Karpas-422 (cell line): Measurements from ENCODE around the gene SLK. TPM values are rescaled to one million over a fixed set of nuclear protein-coding genes. Genes with fewer than 3 reads are reported as not detected.

Experiments
- DNase-seq: peaks from one replicate; pipeline ENCODE4 v3.0.0-alpha.2; 2015
- H2AFZ ChIP-seq: fragments of 200-600 bp; sonication (generic); 2 replicates; pipeline ENCODE4 v1.6.1; 2014; ENCODE audit warnings: antibody characterized with exemption, low read length, mixed read lengths
- H3K27ac ChIP-seq: fragments of 200-600 bp; sonication (generic); 2 replicates; pipeline ENCODE4 v1.5.1; 2014; ENCODE audit warnings: mild to moderate bottlenecking, low read length, moderate library complexity
- H3K27me3 ChIP-seq: fragments of 200-600 bp; sonication (generic); 2 replicates; pipeline ENCODE4 v1.6.1; 2014; ENCODE audit warnings: low read length, mixed read lengths
- H3K36me3 ChIP-seq: fragments of 200-600 bp; sonication (generic); 2 replicates; pipeline ENCODE4 v1.6.1; 2014; ENCODE audit warnings: low read length, mixed read lengths; ENCODE audit not compliant: insufficient read depth
- H3K4me1 ChIP-seq: fragments of 200-600 bp; sonication (generic); 2 replicates; pipeline ENCODE4 v1.6.1; 2014; ENCODE audit warnings: mild to moderate bottlenecking, low read length, mixed read lengths
- H3K4me2 ChIP-seq: fragments of 200-600 bp; sonication (generic); 2 replicates; pipeline ENCODE4 v1.6.1; 2014; ENCODE audit warnings: low read length, low read depth, mild to moderate bottlenecking; ENCODE audit not compliant: poor library complexity, severe bottlenecking
- H3K4me3 ChIP-seq: fragments of 200-600 bp; sonication (generic); 2 replicates; pipeline ENCODE4 v1.5.1; 2014; ENCODE audit warnings: mild to moderate bottlenecking, antibody characterized with exemption, low read length, mixed read lengths
- H3K79me2 ChIP-seq: fragments of 200-600 bp; sonication (generic); 2 replicates; pipeline ENCODE4 v1.6.1; 2014; ENCODE audit warnings: mild to moderate bottlenecking, low read length, mixed read lengths
- H3K9ac ChIP-seq: fragments of 200-600 bp; sonication (generic); 2 replicates; pipeline ENCODE4 v1.6.0; 2014; ENCODE audit warnings: low read length
- H3K9me2 ChIP-seq: fragments of 200-600 bp; sonication (generic), shearing (Covaris generic); replicated peaks from 2 replicates; pipeline ENCODE4 v1.6.0; 2014; ENCODE audit warnings: mild to moderate bottlenecking, low read length, moderate library complexity; ENCODE audit not compliant: insufficient read depth
- H3K9me3 ChIP-seq: fragments of 300-700, 200-600 bp; sonication (generic); 2 replicates; pipeline ENCODE4 v1.6.1; 2014; ENCODE audit warnings: low read length, mixed read lengths
- H4K20me1 ChIP-seq: fragments of 200-600 bp; sonication (generic); 2 replicates; pipeline ENCODE4 v1.6.1; 2014; ENCODE audit warnings: mild to moderate bottlenecking, antibody characterized with exemption, low read length, low read depth; ENCODE audit not compliant: insufficient read depth
- total RNA-seq: library from RNA; depleted of rRNA; stranded (reverse); fragments of >200 nt; shearing (Covaris generic); gene quantifications from 2 replicates; pipeline ENCODE4 v1.2.3, GENCODE V29; 2014; ENCODE audit warnings: low replicate concordance

Gene SLK
- total RNA-seq, 1 experiment from 2014 or later = 28.1 TPM

DNA sequence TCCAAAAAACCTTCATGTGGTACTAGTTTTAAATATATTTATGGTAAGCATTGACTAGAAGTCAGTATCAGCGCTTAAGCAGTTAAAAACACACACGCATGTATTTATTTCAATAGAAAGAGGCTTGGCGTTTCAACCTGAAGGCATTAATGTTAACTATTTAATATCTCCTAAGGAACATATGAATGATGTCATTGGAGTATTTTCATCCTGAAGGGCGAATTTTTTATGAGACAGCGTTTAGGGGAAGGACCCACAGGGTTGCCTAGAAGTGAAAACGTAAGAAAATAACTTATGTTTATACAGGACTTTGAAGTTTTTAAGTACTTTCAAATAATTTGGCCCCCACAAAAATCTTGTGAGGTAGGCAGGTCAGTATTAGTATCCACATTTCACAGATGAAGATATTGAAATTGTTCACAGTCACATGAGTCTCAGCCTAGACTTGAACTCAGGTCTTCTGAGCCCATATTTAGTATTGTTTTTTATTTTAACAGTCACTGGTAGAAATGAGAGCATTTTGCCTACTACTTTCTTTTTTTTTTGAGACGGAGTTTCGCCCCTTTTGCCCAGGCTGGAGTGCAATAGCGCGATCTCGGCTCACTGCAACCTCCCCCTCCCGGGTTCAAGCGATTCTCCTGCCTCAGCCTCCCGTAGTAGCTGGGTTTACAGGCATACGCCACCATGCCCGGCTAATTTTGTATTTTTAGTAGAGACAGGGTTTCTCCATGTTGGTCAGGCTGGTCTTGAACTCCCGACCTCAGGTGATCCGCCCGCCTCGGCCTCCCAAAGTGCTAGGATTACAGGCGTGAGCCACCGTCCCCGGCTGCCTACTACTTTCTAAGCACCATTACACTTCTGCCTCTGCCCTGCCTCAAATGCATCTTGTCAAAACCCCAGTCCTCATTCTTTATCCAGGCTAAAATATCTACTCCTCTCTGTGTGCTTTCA is 1.8 kb downstream of the SLK start:
- Histone ChIP-seq H3K4me1 (peaks cover 32% of the 10 kb centered on the region), H3K4me2 (peak overlapping the region; percentile 92), H3K79me2 (peaks cover 63% of the 10 kb centered on the region), H2AFZ (no peak overlapping the region), H3K27me3 (no peaks in the 10 kb centered on the region), H3K9me3 (no peaks in the 10 kb centered on the region), H4K20me1 (no peaks in the 10 kb centered on the region), H3K4me3 (peak overlapping the region; percentile 92), H3K9me2 (no peaks in the 10 kb centered on the region), H3K9ac (peak overlapping the region; percentile 77), H3K36me3 (peaks cover 3% of the 10 kb centered on the region; the same call in 1 of the 2 replicates), H3K27ac (no peak overlapping the region)
- DNase-seq = no peak

GRCh38 chr10:103969436-103969835 is 2.5 kb downstream of the SLK start:
- no peak overlapping the region for H2AFZ ChIP-seq
- no peak overlapping the region for H3K27ac ChIP-seq
- no peaks in the 10 kb centered on the region for H3K9me3 ChIP-seq
- H3K4me3 ChIP-seq = peak overlapping the region; percentile 92
- no peaks in the 10 kb centered on the region for H3K9me2 ChIP-seq
- peaks cover 32% of the 10 kb centered on the region for H3K4me1 ChIP-seq
- no peak for DNase-seq
- H3K27me3 ChIP-seq = no peaks in the 10 kb centered on the region
- no peaks in the 10 kb centered on the region for H4K20me1 ChIP-seq
- H3K36me3 ChIP-seq = peaks cover 3% of the 10 kb centered on the region; the same call in 1 of the 2 replicates
- peaks cover 69% of the 10 kb centered on the region for H3K79me2 ChIP-seq
- H3K9ac ChIP-seq = peak overlapping the region; percentile 77
- peak overlapping the region; percentile 92 for H3K4me2 ChIP-seq

GRCh38 chr10:103969857-103970627 is 3.1 kb downstream of the SLK start:
- Histone ChIP-seq H3K79me2 (peaks cover 72% of the 10 kb centered on the region), H4K20me1 (no peaks in the 10 kb centered on the region), H3K4me2 (peak overlapping the region; percentile 92), H3K36me3 (peaks cover 3% of the 10 kb centered on the region; the same call in 1 of the 2 replicates), H3K9me3 (no peaks in the 10 kb centered on the region), H2AFZ (no peak overlapping the region), H3K4me1 (peaks cover 32% of the 10 kb centered on the region), H3K27ac (no peak overlapping the region), H3K4me3 (peak overlapping the region; percentile 92), H3K27me3 (no peaks in the 10 kb centered on the region), H3K9ac (peak overlapping the region; percentile 77), H3K9me2 (no peaks in the 10 kb centered on the region)
- no peak for DNase-seq

DNA sequence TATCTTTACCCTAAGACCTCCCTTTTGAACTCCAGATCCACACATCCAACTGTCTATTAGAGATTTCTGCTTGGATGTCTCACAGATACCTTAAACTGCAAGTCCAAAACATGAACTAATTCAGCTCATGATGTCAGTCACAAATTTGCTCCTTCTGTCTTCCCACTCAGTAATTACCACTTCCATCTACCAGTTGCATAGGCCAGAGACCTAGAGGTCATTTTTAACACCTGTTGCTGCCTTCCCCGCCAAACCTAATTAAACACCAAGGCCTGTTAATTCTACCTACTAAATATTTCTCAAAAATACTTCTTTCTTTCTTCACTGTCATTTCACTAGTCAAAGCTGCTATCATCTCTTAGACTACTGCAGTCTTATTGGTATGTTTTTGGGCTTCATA is 8.2 kb downstream of the SLK start:
- no peaks in the 10 kb centered on the region for H3K9me3 ChIP-seq
- H3K36me3 ChIP-seq = peaks cover 3% of the 10 kb centered on the region; the same call in 1 of the 2 replicates
- H2AFZ ChIP-seq = no peak overlapping the region
- H3K4me1 ChIP-seq = peaks cover 26% of the 10 kb centered on the region
- H4K20me1 ChIP-seq = no peaks in the 10 kb centered on the region
- no peak overlapping the region for H3K4me3 ChIP-seq
- peaks cover 94% of the 10 kb centered on the region for H3K79me2 ChIP-seq
- no peak overlapping the region for H3K9ac ChIP-seq
- H3K9me2 ChIP-seq = no peaks in the 10 kb centered on the region
- DNase-seq = no peak
- H3K27me3 ChIP-seq = no peaks in the 10 kb centered on the region
- no peak overlapping the region for H3K27ac ChIP-seq
- no peak overlapping the region for H3K4me2 ChIP-seq

DNA sequence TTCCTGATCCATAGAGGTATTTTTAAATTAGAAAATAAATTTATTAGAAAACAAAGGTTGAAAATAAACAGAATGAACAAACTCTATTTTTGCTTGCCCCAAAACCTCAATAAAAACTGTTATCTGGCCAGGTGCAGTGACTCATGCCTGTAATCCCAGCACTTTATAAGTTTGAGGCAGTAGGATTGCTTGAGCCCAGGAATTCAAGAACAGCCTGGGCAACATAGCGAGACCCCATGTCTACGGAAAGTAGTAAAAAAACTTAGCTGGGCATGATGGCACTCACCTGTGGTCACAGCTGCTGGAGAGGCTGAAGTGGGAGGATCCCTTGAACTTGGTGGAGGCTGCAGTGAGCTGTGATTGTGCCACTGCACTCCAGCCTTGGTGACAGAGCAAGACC is 10.3 kb downstream of the SLK start:
- H2AFZ ChIP-seq = no peak overlapping the region
- no peaks in the 10 kb centered on the region for H3K9me3 ChIP-seq
- no peak overlapping the region for H3K9ac ChIP-seq
- H3K36me3 ChIP-seq = no peaks in the 10 kb centered on the region
- H3K79me2 ChIP-seq = peaks cover 94% of the 10 kb centered on the region
- no peak overlapping the region for H3K4me3 ChIP-seq
- H4K20me1 ChIP-seq = no peaks in the 10 kb centered on the region
- H3K27me3 ChIP-seq = no peaks in the 10 kb centered on the region
- no peak overlapping the region for H3K4me2 ChIP-seq
- no peak overlapping the region for H3K27ac ChIP-seq
- H3K4me1 ChIP-seq = peaks cover 33% of the 10 kb centered on the region
- H3K9me2 ChIP-seq = no peaks in the 10 kb centered on the region
- DNase-seq = no peak

DNA sequence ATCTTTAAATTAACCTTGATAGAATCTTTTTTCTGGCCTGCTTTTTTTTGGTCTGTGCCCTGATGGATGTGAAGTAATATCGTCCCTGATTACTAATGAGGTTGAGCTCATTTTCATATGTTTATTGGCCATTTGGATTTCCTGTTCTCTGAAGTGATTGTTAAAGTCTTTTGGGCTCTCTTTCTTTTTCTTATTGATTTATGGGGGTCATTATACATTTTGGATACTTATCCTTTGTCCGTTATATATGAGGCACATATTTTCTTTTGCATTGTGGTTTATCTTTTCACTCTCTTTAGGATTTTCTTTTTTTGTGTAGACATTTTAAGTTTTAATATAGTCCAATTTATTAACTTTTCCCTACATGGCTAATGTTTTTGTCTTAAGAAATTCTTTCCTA is 12.6 kb downstream of the SLK start:
- Histone ChIP-seq H3K4me2 (peak overlapping the region; percentile 5), H3K36me3 (no peaks in the 10 kb centered on the region), H3K4me1 (peaks cover 51% of the 10 kb centered on the region), H3K4me3 (no peak overlapping the region), H3K27ac (no peak overlapping the region), H3K9me2 (no peaks in the 10 kb centered on the region), H4K20me1 (no peaks in the 10 kb centered on the region), H2AFZ (no peak overlapping the region), H3K9ac (no peak overlapping the region), H3K9me3 (no peaks in the 10 kb centered on the region), H3K27me3 (no peaks in the 10 kb centered on the region), H3K79me2 (peaks cover 97% of the 10 kb centered on the region)
- no peak for DNase-seq

DNA sequence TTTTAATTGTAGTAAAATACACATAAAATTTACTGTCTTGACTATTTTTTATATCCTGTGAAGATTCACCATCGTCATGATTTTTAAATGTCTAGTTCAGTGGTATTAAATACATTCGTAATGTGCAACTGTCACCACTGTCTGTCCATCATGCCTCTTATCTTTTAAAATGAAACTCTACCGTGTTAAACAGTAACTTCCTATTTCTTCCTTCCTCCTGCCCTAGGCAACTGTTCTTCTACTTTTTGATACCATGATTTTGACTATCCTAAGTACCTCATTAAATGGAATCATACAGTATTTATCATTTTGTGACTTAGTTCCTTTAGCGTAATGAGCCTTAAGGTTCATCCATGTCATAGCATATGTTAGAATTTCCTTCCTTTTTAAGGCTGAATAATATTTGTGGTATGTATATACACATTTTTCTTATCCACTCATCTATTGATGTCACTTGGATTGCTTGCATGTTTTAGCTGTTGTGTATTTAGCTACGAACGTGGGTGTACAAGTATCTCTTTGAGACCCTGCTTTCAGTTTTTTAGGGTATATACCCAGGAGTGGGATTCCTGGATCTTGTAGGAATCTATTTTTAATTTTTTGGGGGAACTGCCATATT is 13.5 kb downstream of the SLK start:
- H3K4me3 ChIP-seq = no peak overlapping the region
- H3K9ac ChIP-seq = no peak overlapping the region
- H3K9me3 ChIP-seq = no peaks in the 10 kb centered on the region
- peaks cover 98% of the 10 kb centered on the region for H3K79me2 ChIP-seq
- H3K36me3 ChIP-seq = no peaks in the 10 kb centered on the region
- H3K9me2 ChIP-seq = no peaks in the 10 kb centered on the region
- no peak overlapping the region for H3K27ac ChIP-seq
- peaks cover 57% of the 10 kb centered on the region for H3K4me1 ChIP-seq
- DNase-seq = no peak
- no peaks in the 10 kb centered on the region for H4K20me1 ChIP-seq
- peak overlapping the region; percentile 5 for H3K4me2 ChIP-seq
- H2AFZ ChIP-seq = no peak overlapping the region
- H3K27me3 ChIP-seq = no peaks in the 10 kb centered on the region
